HAP-1 (cell line): Measurements from ENCODE around the gene ERCC4.

Experiments used
- DNase-seq, 2 experiments: peaks; one replicate each; pipeline ENCODE4 v3.0.0-alpha.2; 2016 to 2020; ENCODE audit warnings: low spot score in 2 of 2
- H3K27me3 ChIP-seq: fragments of 250-450 bp; sonication (Bioruptor Pico); 2 replicates; pipeline ENCODE4 v1.5.1; 2020; ENCODE audit warnings: low read depth, mild to moderate bottlenecking, moderate library complexity
- H3K36me3 ChIP-seq: fragments of 250-450 bp; sonication (Bioruptor Pico); replicated peaks from 2 replicates; pipeline ENCODE4 v1.5.1; 2020; ENCODE audit warnings: mild to moderate bottlenecking
- H3K4me1 ChIP-seq: fragments of 250-450 bp; sonication (Bioruptor Pico); 2 replicates; pipeline ENCODE4 v1.5.1; 2020; ENCODE audit warnings: mild to moderate bottlenecking
- H3K4me3 ChIP-seq: fragments of 250-450 bp; sonication (Bioruptor Pico); 2 replicates; pipeline ENCODE4 v1.5.1; 2020; ENCODE audit warnings: mild to moderate bottlenecking, moderate library complexity
- H3K9me3 ChIP-seq: fragments of 250-450 bp; sonication (Bioruptor Pico); 2 replicates; pipeline ENCODE4 v1.5.1; 2020; ENCODE audit warnings: mild to moderate bottlenecking, moderate library complexity
- in situ Hi-C: fragments of 300-500 bp; cut with MboI; formaldehyde crosslinking; loops from 3 replicates; pipeline ENCODE4 v1.14.3; 2020; ENCODE audit warnings: low sequenced_read_pairs, inconsistent platforms, mixed read lengths

ERCC4 gene

GRCh38 chr16:13919330-13919682, 648 bp upstream of the ERCC4 start:
- no peaks in the 10 kb centered on the region for H3K27me3 ChIP-seq
- peak overlapping the region; percentile 85 for H3K4me3 ChIP-seq
- no peaks in the 10 kb centered on the region for H3K9me3 ChIP-seq
- H3K36me3 ChIP-seq = peaks cover 4% of the 10 kb centered on the region
- DNase-seq = peak; percentile 46 to 81
- in situ Hi-C loops = no loop called here
- peaks cover 15% of the 10 kb centered on the region for H3K4me1 ChIP-seq

GRCh38 chr16:13920510-13920818, 510 bp downstream of the ERCC4 start:
- no peak for DNase-seq
- Histone ChIP-seq H3K4me1 (peaks cover 15% of the 10 kb centered on the region), H3K27me3 (no peaks in the 10 kb centered on the region), H3K36me3 (peaks cover 12% of the 10 kb centered on the region), H3K4me3 (peak overlapping the region; percentile 85), H3K9me3 (no peaks in the 10 kb centered on the region)
- in situ Hi-C loops = loop anchor here (5.0 to 10.0 kb wide), 2 partner anchors 372 to 624 kb away; no protein-coding TSS in a partner anchor

- H3K4me1 ChIP-seq = peaks cover 15% of the 10 kb centered on the region
- in situ Hi-C loops = loop anchor here (5.0 to 10.0 kb wide), 2 partner anchors 371 to 623 kb away; no protein-coding TSS in a partner anchor
- H3K36me3 ChIP-seq = peaks cover 15% of the 10 kb centered on the region
- no peak for DNase-seq
- no peaks in the 10 kb centered on the region for H3K9me3 ChIP-seq
- no peaks in the 10 kb centered on the region for H3K27me3 ChIP-seq
- peak overlapping the region; percentile 85; the same call in 1 of the 2 replicates for H3K4me3 ChIP-seq
Measured at GRCh38 chr16:13921328-13921727, 1.4 kb downstream of the ERCC4 start.

- Histone ChIP-seq H3K4me1 (peaks cover 7% of the 10 kb centered on the region), H3K9me3 (no peaks in the 10 kb centered on the region), H3K4me3 (no peak overlapping the region), H3K27me3 (no peaks in the 10 kb centered on the region), H3K36me3 (peaks cover 15% of the 10 kb centered on the region)
- in situ Hi-C loops = loop anchor here (5.0 to 10.0 kb wide), 2 partner anchors 368 to 621 kb away; no protein-coding TSS in a partner anchor
- DNase-seq = peak in 1 of 2 experiments; percentile 74
Measured at GRCh38 chr16:13923703-13924298, 3.8 kb downstream of the ERCC4 start.

GRCh38 chr16:13926464-13926863, 6.5 kb downstream of the ERCC4 start:
- DNase-seq = peak in 1 of 2 experiments; percentile 21
- Histone ChIP-seq H3K4me1 (no peaks in the 10 kb centered on the region; the same call in 1 of the 2 replicates), H3K27me3 (no peaks in the 10 kb centered on the region), H3K36me3 (peaks cover 23% of the 10 kb centered on the region), H3K9me3 (no peaks in the 10 kb centered on the region), H3K4me3 (no peak overlapping the region)
- in situ Hi-C loops = loop anchor here (10.0 kb wide), 1 partner anchor 618 kb away; no protein-coding TSS in a partner anchor

- Histone ChIP-seq H3K4me1 (no peaks in the 10 kb centered on the region), H3K27me3 (no peaks in the 10 kb centered on the region), H3K9me3 (no peaks in the 10 kb centered on the region), H3K36me3 (peaks cover 23% of the 10 kb centered on the region), H3K4me3 (no peak overlapping the region)
- in situ Hi-C loops = loop anchor here (10.0 kb wide), 1 partner anchor 618 kb away; no protein-coding TSS in a partner anchor
- DNase-seq = no peak
Measured at GRCh38 chr16:13926891-13927290, 6.9 kb downstream of the ERCC4 start.

GRCh38 chr16:13928646-13929045, 8.7 kb downstream of the ERCC4 start:
- no peak for DNase-seq
- in situ Hi-C loops = loop anchor here (10.0 kb wide), 1 partner anchor 616 kb away; no protein-coding TSS in a partner anchor
- Histone ChIP-seq H3K4me1 (no peaks in the 10 kb centered on the region), H3K27me3 (no peaks in the 10 kb centered on the region), H3K9me3 (no peaks in the 10 kb centered on the region), H3K36me3 (peaks cover 19% of the 10 kb centered on the region), H3K4me3 (no peak overlapping the region)

- H3K4me3 ChIP-seq = no peak overlapping the region
- in situ Hi-C loops = no loop called here
- H3K9me3 ChIP-seq = no peaks in the 10 kb centered on the region
- no peak for DNase-seq
- peaks cover 25% of the 10 kb centered on the region for H3K36me3 ChIP-seq
- no peaks in the 10 kb centered on the region for H3K27me3 ChIP-seq
- no peaks in the 10 kb centered on the region for H3K4me1 ChIP-seq
Measured at GRCh38 chr16:13931845-13932244, 11.9 kb downstream of the ERCC4 start.

- peak; percentile 13 to 71 for DNase-seq
- H3K36me3 ChIP-seq = peaks cover 32% of the 10 kb centered on the region
Measured at GRCh38 chr16:13935408-13935807, 15.5 kb downstream of the ERCC4 start.

GRCh38 chr16:13936155-13936554, 16.2 kb downstream of the ERCC4 start:
- H3K9me3 ChIP-seq = no peaks in the 10 kb centered on the region
- no peaks in the 10 kb centered on the region for H3K4me1 ChIP-seq
- DNase-seq = no peak
- H3K27me3 ChIP-seq = no peaks in the 10 kb centered on the region
- no peak overlapping the region for H3K4me3 ChIP-seq
- in situ Hi-C loops = no loop called here
- peaks cover 26% of the 10 kb centered on the region for H3K36me3 ChIP-seq

More at GRCh38 chr16:13935408-13935807, 15.5 kb downstream of the ERCC4 start:
- Histone ChIP-seq H3K4me1 (no peaks in the 10 kb centered on the region), H3K4me3 (no peak overlapping the region), H3K27me3 (no peaks in the 10 kb centered on the region), H3K9me3 (no peaks in the 10 kb centered on the region)
- in situ Hi-C loops = no loop called here

- Histone ChIP-seq H3K4me3 (no peak overlapping the region), H3K4me1 (no peaks in the 10 kb centered on the region), H3K27me3 (no peaks in the 10 kb centered on the region), H3K9me3 (no peaks in the 10 kb centered on the region), H3K36me3 (peaks cover 24% of the 10 kb centered on the region)
- DNase-seq = no peak
- in situ Hi-C loops = no loop called here
Measured at GRCh38 chr16:13936596-13937081, 16.7 kb downstream of the ERCC4 start.

- in situ Hi-C loops = no loop called here
- peaks cover 24% of the 10 kb centered on the region for H3K36me3 ChIP-seq
- H3K4me1 ChIP-seq = no peaks in the 10 kb centered on the region
- H3K27me3 ChIP-seq = no peaks in the 10 kb centered on the region
- DNase-seq = no peak
- H3K9me3 ChIP-seq = no peaks in the 10 kb centered on the region
- H3K4me3 ChIP-seq = no peak overlapping the region
Measured at GRCh38 chr16:13937411-13937810, 17.5 kb downstream of the ERCC4 start.

- peaks cover 24% of the 10 kb centered on the region for H3K36me3 ChIP-seq
- H3K4me1 ChIP-seq = no peaks in the 10 kb centered on the region
- no peaks in the 10 kb centered on the region for H3K27me3 ChIP-seq
- DNase-seq = no peak
- no peaks in the 10 kb centered on the region for H3K9me3 ChIP-seq
- in situ Hi-C loops = no loop called here
- no peak overlapping the region for H3K4me3 ChIP-seq
Measured at GRCh38 chr16:13938480-13938879, 18.5 kb downstream of the ERCC4 start.

GRCh38 chr16:13939821-13940220, 19.9 kb downstream of the ERCC4 start:
- Histone ChIP-seq H3K27me3 (no peaks in the 10 kb centered on the region), H3K36me3 (peaks cover 24% of the 10 kb centered on the region), H3K9me3 (no peaks in the 10 kb centered on the region), H3K4me3 (no peak overlapping the region), H3K4me1 (no peaks in the 10 kb centered on the region)
- in situ Hi-C loops = no loop called here
- DNase-seq = no peak
